ENCODE measurements around the gene PRKD3.

GRCh38 chr2:37287966-37288365 is 36.7 kb downstream of the PRKD3 start:
- TF ChIP-seq GATA2 (IDR thresholded peaks at IDR 0.05; ENCODE audit: low read depth, low read length) (no peak), GATA3 (IDR thresholded peaks at IDR 0.05; ENCODE audit: low read depth, low read length) (no peak)
